CD4-positive, alpha-beta T cell treated with Interleukin-4 for 4 hours (primary cell): ENCODE results near the gene CFAP299.

Experiments used
- DNase-seq: peaks from one replicate; pipeline ENCODE4 v3.0.0-alpha.2; 2020

CFAP299 gene

DNA sequence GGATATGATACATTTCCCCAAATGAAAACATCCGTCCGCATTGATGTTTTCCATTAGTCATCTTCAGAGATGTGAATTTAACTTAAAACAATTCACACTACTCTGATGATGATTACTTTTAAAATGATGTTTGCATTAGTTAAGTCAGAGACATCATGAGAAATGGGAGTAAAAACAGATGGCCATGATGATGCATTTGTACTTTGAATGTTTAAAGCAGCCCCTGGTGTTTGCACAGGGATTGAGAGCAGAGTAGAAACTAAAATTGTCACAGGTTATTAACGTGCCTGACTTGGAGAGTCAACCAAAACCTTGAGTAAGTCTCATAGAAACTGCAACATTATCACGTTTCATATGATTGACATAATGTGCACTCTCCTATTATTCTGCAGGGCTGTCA, 117.2 kb downstream of the CFAP299 start:
- no peak for DNase-seq

DNA sequence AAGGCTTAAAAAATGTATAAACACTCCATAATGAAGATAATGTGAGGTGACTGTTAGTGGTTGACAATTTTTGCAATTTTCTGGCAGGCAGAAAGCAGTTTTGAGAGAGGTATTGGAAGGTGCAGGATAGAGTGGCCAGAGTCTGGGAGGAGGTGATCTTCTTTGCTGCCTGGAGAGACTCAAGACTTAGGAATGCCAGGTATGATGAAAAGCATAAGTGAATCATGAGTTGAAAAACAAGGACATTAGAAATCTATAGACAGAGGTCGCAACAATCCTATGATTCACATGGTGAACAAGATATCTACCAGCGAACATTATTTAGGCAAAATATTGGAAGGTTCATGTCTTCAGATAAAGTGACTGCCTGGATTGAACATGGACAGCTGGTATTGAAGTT, 118.5 kb downstream of the CFAP299 start:
- no peak for DNase-seq

DNA sequence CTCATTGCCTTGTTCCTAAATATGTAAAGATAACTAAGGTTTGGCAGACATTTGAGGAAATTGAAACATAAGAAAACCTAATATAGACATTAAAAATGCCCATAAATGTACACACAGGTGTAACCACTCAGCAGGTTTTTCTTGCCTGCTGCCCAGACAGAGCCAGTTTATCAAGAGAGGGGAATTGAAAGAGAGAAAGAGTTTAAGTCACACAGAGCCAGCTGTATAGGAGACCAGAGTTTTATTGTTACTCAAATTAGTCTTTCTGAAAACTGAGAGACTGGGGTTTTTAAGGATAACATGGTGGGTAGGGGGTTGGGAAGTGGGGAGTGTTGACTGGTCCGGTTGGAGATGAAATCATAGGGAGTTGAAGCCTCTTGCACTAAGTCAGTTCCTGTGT, 119.0 kb downstream of the CFAP299 start:
- DNase-seq, result no peak

DNA sequence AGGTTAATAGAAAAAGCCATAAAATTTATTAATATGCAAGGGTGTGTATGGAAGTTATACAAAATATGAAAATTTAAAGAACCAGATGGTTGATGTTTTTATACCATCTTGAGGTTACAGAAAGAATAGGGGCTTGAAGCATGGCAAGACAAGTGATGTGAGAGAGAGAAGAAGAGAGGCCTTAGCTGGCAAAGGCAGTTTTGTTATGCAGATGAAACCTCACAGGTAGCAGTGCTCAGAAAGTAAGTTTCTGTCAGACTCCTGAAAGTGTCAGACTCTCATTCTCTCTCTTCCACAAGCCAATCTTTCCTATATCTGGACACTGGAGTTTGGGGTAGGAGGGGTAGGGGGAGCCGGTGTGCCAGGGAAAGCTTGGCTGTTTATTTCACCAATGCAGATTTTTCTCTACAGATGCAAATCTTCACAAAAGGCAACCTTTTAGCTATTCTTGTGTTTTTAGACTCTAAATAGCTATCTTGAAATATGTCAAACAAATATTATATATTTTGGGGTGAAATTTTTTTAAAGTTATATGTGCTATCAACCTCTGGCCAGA, 124.5 kb downstream of the CFAP299 start:
- no peak for DNase-seq

DNA sequence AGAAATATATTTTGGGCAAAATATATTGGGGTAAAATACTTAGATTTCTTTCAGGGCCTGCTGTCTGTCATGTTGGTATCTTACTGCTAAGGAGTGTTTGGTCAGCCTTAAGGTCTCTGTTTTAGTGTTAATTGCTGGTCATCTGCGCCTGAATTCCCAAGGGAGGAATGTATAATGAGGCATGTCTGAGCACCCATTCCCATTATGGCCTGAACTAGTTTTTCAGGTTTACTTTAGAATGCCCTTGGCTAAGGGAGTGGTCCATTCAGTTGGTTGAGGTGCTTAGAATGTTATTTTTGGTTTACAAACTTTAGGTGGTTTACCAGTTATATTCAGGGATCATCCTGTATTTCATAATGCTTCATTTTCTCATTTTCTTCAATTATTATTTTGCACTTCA, 125.9 kb downstream of the CFAP299 start:
- no peak for DNase-seq

DNA sequence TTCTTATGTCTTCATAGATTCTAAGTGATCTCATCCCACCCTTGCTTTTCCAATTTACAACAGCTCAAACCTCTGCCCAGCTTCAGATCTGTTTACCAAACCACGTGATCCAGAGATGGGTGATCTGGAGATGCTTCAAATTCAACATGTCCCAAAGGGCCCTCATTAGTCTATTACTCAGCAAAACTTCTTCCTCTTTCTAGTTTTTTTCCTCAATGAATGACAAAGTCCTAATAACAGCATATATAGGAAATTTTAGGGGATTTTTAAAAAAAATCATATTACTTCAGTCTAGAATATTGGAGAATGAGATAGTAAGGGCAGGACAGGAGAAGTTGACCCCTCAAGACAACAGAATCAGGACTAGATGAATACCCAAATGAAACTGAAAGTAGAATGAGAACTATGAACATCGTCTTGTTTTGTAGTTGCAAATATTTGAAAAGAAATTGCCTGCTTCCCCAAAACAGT, 127.1 kb downstream of the CFAP299 start:
- DNase-seq, result no peak

DNA sequence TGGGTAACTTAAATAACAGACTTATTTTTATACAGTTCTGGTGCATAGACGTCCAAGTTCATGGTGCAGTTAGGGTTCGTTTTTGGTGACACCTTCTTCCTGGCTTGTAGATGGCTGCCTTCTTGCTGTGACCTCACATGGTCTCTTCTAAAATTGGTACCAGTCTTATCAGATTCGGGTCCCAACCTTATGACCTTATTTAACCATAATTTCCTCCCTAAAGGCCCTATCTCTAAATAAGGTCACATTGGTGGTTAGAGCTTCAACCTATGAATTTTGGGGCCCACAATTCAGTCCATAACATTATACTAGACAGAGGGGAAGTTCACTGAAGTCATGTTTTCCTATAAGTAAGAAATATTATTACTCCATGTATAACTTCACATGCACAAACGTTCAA, 128.0 kb downstream of the CFAP299 start:
- DNase-seq, result no peak

DNA sequence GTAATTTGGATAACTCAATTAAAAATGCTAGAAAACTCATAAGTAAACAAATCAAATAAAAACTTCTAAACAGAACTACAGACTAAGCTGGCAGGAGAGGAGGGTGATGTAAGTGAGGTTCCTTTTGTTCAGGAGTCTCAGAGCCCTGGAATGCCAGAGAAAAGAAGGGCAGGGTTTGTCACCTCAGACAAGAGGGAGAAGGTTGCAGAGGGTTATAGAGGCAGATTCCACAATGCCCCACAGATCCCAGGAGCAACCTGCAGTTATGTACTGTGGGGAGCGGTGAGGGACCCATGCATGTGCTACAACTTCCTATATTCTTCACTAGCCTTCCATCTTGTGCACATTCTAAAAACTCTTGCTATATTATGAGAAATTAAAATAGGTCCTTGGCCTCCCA, 129.7 kb downstream of the CFAP299 start:
- no peak for DNase-seq

DNA sequence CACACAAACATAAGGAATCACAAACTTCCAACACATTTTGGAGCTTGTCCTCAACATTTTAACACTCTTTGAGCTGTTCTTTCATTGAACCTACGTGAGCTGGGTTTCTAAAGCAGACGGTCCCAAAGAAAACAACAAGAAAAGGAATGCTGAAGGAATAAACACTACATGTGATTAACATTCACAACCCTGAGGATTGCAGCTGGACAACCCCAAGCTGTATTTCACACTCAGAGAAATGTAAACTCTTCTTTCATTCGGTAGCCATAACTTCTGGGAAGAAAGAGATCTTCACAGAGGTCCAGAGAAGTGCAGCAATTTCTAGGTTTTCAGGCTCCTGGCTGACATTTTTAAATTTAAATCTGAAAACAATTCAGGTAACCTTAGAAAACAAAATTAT, 130.2 kb downstream of the CFAP299 start:
- no peak for DNase-seq

DNA sequence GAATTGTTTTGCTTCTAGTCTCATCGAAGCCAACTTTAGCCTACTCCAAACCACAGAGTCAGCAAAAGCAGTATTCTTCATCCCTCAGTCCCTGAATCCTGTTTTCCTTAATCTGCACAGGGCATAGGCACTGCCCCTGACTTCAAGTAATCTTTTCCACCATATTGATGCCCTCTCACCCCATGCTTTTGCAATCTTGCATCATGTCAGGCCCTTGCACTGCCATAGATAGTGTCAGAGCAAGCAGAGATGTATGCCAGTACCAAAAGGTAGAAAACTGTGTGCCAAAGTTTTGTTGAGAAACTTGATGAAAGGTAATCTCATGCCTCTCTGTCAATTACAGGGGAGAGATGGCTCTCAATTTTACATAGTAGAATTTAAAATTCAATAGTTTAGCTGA, 131.1 kb downstream of the CFAP299 start:
- DNase-seq, result no peak

DNA sequence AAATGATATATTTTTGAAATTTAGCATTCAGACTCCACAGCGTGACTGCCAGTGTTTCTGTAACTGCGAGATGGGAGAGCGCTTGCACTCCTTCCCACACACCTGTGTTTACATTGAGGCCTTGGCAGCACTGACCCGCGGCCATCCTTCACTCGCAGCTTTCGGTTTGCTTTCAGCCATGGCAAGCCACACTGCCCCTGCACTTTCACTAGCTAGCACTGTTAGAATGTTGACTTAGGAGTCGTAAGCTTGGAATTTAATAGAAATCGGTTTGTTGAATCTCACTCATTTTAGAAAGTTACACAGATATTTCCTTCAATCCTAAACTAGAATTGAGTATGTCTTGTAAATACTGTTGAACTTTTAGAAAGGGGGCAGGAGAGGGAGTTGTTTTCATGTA, 136.2 kb downstream of the CFAP299 start:
- no peak for DNase-seq

DNA sequence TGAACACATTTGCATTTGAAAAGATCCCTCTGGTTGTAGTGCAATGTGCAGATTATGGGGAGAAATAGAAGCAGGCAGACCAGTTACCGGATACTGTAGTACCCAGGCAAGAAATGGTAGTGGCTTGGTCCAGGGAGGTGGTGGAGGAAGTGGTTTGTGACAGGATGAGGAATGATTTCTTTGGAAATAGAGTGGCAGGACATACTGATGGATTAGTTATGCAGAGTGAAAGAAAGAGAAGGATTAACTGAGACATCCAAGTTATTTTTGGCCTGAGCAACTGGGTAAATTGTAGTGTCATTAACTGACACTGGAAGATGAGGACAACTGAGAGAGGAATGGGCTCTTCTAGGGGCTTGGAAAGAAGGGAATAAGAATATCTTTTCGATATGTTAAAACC, 139.7 kb downstream of the CFAP299 start:
- no peak for DNase-seq

DNA sequence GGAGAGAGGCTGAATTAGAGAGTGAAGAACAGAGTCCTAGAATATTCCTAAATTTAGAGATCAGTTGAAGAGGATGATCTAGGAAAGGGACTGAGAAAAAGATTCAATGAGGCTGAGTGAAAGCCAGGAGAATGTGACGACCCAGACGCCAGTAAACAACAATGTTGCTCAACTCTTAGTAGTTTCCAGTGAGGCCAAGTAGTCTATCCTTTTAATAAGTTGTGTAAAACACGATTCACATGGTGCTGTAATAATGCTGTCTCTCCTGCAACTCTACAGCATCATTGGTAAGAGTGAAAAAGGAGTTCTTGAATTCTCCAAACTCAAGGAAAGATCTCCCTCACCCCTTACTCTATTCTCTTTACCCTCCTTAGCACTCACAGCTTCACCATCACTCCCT, 140.3 kb downstream of the CFAP299 start:
- no peak for DNase-seq

DNA sequence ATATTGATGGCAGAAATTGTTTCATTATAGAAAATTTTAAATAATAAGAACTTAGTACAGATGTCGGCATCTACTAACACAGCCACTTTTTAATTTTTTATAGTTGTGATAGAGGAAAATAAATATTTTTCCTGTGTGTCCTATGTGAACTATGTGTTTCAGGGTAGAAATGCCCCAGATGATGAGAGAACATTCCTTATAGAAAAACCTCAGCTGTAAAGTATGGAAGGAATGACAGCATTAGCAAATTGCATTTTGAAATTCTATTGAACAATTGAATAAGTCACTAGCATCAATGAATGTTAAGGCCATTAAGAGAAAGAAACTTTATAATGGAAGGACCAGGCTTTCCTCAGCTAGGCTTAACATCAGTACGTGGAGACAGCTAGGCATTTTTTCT, 149.2 kb downstream of the CFAP299 start:
- no peak for DNase-seq

DNA sequence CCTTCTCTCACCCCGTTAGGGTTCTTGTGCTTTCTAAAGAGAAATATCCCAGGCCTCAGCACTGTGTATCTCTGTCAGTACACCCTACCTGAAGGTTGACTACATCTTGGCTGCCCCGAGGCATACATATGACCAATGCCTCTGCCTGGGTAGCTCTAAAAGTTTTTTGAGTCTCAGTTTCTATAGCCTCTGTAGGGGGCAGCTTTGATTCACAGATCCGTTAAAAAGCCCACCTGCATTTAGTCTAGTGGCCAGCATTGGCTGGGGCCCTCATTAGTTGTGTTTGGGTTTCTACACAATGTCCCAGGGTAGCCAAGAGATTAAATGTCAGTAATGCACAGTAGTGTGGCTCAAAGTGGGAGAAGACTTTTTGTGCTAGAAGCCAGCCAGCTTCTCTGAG, 151.1 kb downstream of the CFAP299 start:
- no peak for DNase-seq

DNA sequence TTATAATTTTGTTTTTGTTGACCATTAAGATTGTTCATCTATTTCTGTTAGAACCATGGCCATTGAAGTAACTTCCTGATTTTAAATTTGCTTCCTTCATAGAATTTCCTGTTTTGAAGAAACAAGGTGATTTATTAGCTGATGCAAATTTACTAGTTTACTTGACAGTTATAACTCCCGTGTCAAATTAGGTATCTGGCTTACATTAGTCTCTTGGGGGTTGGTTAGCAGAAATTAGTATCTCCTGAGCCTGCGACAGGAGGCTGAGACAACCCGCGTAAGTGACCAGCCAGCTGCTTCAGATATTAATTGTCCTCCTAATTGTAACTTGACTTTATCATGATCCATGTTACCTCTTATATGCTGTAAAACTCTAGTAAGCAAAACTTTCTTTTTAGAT, 154.3 kb downstream of the CFAP299 start:
- DNase-seq, result no peak

DNA sequence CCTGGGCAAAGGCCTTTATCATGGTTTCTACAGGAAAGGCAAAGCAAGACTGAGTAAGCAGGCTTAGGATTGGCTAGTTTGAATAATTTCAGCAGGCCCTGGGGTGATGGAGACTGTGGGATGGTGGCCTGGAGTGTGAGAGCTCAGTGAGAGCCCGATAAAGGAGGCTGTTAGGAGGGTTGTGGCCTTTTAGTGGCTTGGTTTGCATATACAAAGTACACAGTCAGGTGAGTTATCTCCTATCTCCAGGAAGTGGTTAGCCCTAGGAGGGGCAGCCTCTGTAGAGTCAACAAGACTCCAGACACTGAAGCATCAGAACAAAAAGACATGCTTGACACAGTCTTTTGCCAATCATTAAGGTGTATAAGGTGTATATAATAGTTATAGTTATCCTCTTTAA, 157.2 kb downstream of the CFAP299 start:
- peak; percentile 86 for DNase-seq

DNA sequence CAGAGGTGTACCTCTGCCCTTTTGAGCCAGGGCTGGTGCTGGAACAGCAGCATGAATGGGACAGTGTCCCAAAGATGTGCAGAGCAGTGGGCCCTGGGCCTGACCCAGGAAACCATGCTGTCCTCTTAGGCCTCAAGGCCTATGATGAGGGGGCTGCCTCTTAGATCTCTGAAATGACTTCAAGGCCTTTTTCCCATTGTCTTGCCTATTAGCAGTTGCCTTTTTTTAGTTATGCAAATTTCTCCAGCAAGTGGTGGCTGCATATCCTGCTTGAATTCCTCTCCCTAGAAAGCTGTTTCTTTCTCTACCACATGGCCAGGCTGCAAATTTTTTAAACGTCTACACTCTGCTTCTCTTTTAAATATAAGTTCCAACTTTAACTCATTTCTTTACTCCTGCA, 160.3 kb downstream of the CFAP299 start:
- no peak for DNase-seq

DNA sequence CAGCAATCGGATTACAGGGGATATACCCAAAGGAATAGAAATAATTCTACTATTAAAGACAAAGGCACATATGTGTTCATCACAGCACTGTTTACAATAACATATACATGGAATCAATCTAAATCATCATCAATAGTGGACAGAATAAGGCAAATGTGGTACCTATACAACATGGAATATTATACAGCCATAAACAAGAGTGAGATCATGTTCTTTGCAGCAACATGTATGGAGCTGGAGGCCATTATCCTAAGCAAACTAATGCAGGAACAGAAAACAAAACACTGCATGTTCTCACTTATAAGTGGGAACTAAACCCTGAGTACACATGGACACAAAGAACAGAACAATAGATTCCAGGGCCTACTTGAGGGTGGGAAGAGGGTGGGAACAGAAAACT, 163.2 kb downstream of the CFAP299 start:
- no peak for DNase-seq

DNA sequence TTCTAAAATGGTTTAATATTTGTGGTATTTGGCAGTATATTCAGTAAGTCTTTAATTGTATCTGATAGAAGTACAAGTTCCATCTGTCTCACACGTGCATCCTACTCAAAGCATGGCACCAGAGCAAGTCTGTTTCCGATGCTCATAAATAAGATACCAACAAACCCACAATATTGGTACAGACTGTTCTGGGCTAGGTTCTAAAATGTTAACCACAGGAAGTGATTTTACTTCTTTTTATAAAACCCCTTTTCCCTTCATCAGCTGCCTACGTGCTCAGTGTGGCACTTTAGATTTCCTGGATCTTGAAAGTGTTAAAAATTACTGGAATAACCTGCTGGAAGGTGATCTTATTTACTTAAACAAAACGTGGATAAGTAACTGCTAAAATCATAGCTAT, 165.1 kb downstream of the CFAP299 start:
- DNase-seq, result peak; percentile 62

DNA sequence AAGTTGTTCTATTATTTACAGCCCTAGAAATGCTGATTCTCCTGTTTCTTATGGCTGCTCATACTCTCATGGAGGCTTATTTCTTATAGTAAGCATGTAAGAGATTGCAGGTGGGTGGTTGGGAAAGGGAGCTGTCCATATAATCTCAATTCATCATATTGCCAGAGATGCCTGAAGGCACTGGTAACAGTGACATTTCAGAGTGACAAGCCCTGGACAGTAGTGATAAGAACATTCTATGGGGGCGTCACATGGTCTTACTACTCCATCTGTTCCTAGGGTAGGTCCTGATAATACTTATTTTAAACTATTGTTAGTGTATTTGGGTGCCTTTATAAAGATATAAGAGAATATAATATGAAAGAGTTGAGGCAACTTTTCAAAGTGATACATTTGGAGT, 171.5 kb downstream of the CFAP299 start:
- no peak for DNase-seq

DNA sequence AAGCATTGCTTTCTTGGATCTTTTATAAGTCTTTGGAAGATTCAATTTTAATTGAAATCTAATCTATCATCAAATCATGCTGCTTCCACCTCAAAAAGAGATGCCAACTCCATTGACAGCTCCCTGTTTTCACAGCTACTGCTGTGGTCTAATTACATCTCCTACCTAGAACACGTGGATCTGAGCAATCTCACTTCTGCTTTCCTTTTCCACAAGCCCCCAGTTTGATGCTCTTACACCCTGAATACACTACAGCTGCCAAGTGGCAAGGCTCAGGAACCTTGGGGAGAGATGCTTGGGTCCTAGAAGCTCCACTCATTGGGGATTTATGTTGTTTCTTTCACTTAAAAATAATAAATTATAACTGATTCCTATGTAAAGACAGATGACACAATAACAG, 172.0 kb downstream of the CFAP299 start:
- DNase-seq, result no peak

DNA sequence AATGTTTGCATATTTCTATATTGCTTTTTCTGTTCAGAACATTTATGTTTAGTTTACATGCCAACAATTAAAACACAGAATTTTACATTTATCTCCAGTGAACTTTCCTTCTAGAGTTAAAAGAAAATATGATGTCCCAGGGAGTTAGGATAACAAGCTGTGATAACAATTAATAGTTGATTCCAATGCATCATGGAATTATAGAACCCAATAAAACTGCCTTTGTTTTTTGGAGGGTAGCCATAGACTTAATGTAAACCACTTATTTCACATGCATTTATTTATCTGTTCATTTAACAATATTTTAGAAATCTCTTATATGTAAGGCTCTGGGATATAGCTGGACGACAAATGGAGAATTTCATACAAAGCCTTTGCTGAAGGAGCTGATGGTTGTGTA, 180.0 kb downstream of the CFAP299 start:
- DNase-seq, result no peak

DNA sequence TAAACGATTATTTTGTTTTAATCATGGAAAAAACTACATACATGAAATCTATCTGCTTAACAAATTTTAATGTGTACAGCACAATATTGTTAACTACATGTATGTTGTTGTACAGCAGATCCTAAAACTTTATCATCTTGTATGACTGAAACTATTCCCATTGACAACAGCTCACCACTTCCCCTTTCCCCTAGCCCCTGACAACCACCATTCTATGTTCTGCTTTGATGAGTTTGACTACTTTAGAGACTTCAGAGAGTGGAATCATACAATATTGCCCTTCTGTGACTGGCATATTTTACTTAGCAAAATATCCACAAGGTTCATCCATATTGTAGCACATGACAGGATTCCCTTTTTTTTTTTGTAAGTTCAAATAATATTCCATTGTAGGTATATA, 185.9 kb downstream of the CFAP299 start:
- DNase-seq, result no peak

DNA sequence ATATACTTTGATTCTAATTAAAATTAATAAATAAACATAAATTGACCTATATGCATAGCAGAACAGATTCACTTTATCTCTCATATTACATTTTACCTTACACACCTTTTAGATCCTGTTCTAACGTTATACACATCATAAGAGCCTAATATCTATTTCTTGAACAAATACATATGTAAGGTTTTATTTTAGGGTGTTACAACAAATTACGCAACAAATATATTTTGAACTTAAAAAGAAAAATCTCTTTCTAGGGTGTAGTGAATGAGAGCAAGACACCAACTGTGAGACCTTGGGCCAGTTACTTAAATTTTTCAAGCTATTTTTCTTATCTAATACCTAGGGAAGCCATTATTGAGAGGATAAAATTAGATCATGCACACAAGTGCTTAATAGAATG, 191.2 kb downstream of the CFAP299 start:
- DNase-seq, result no peak

DNA sequence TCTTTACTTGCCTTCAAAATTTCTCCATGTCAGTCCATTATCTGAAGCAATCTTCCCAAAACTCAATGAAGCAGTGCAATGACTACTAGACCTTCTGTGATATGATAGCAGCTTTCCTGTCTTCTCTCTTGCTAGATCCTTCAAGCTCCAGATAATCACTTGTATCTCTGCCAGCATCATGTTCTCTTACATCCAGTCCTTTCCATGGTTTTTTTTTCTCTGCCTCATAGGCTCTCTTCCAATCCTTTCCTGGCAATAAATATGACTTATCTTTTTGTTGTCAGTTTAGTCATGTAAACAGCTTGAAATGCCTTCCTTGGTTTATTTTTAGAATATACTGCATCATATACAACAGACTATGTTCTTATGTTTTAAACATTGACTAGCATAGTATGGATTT, 193.5 kb downstream of the CFAP299 start:
- no peak for DNase-seq
